ENCODE results near the gene GNRHR.

GNRHR gene

GRCh38 chr4:67697860-67698687 lies 56.1 kb downstream of the GNRHR start:
- DNase-seq, result no peak

GRCh38 chr4:67696061-67696460 lies 58.1 kb downstream of the GNRHR start:
- DNase-seq, result no peak

GRCh38 chr4:67694662-67695061 lies 59.5 kb downstream of the GNRHR start:
- no peak for DNase-seq

GRCh38 chr4:67691328-67691727 lies 62.9 kb downstream of the GNRHR start:
- DNase-seq, result no peak
